ENCODE results near the gene DPP8. TPM values are rescaled to one million over a fixed set of nuclear protein-coding genes. Genes with fewer than 3 reads are reported as not detected.

Gene DPP8
- total RNA-seq, 1 experiment from 2014 or later, result 42.0 TPM

- Histone ChIP-seq H3K9ac (ENCODE audit: low read length) (no peak overlapping the region), H3K4me2 (ENCODE audit: low read depth, low read length, poor library complexity, severe bottlenecking) (no peak overlapping the region), H3K36me3 (ENCODE audit: insufficient read depth, low read length) (no peaks in the 10 kb centered on the region), H3K9me3 (ENCODE audit: low read length) (no peaks in the 10 kb centered on the region), H3K4me1 (ENCODE audit: low read length) (peaks cover 19% of the 10 kb centered on the region), H3K79me2 (ENCODE audit: low read length) (no peaks in the 10 kb centered on the region), H3K4me3 (ENCODE audit: low read length) (no peak overlapping the region), H3K27ac (ENCODE audit: low read length) (no peak overlapping the region), H2AFZ (ENCODE audit: low read length) (no peak overlapping the region), H3K9me2 (replicated peaks; ENCODE audit: insufficient read depth, low read length) (no peaks in the 10 kb centered on the region), H3K27me3 (ENCODE audit: low read length) (no peaks in the 10 kb centered on the region), H4K20me1 (ENCODE audit: insufficient read depth, low read depth, low read length) (no peaks in the 10 kb centered on the region)
- no peak for DNase-seq
Measured at GRCh38 chr15:65411465-65412071, 105.9 kb downstream of the DPP8 start.

DNA sequence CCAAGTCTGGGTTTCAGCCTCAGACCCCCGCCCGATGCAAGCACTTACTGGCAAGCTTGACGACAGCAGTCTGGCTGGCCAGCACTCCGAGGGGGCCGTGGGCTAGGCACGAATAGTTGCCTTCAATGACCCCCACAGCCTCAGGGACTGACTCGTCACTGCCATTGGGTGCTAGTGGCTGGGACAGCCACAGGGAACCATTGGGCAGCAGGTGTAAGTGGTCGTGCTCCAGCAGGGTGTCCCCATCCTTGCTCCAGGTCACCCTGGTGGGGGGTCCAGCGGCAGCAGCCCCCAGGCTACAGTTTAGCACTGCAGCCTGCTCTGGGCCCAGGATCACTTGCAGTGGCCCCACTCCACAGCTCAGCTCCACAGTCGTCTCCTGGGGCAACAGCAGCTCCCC lies 106.5 kb downstream of the DPP8 start:
- no peak overlapping the region for H3K4me2 ChIP-seq (ENCODE audit: low read depth, low read length, poor library complexity, severe bottlenecking)
- H3K27me3 ChIP-seq (ENCODE audit: low read length), result no peaks in the 10 kb centered on the region
- no peaks in the 10 kb centered on the region for H3K9me3 ChIP-seq (ENCODE audit: low read length)
- peaks cover 19% of the 10 kb centered on the region for H3K4me1 ChIP-seq (ENCODE audit: low read length)
- DNase-seq, result no peak
- H3K9ac ChIP-seq (ENCODE audit: low read length), result no peak overlapping the region
- H3K4me3 ChIP-seq (ENCODE audit: low read length), result no peak overlapping the region
- no peaks in the 10 kb centered on the region for H4K20me1 ChIP-seq (ENCODE audit: insufficient read depth, low read depth, low read length)
- no peak overlapping the region for H3K27ac ChIP-seq (ENCODE audit: low read length)
- no peak overlapping the region for H2AFZ ChIP-seq (ENCODE audit: low read length)
- no peaks in the 10 kb centered on the region for H3K79me2 ChIP-seq (ENCODE audit: low read length)
- H3K9me2 ChIP-seq (replicated peaks; ENCODE audit: insufficient read depth, low read length), result no peaks in the 10 kb centered on the region
- no peaks in the 10 kb centered on the region for H3K36me3 ChIP-seq (ENCODE audit: insufficient read depth, low read length)

GRCh38 chr15:65410036-65410435 lies 107.5 kb downstream of the DPP8 start:
- Histone ChIP-seq H3K4me1 (ENCODE audit: low read length) (peaks cover 19% of the 10 kb centered on the region), H3K9ac (ENCODE audit: low read length) (no peak overlapping the region), H3K27ac (ENCODE audit: low read length) (no peak overlapping the region), H3K36me3 (ENCODE audit: insufficient read depth, low read length) (no peaks in the 10 kb centered on the region), H3K4me2 (ENCODE audit: low read depth, low read length, poor library complexity, severe bottlenecking) (no peak overlapping the region), H3K79me2 (ENCODE audit: low read length) (no peaks in the 10 kb centered on the region), H3K4me3 (ENCODE audit: low read length) (no peak overlapping the region), H4K20me1 (ENCODE audit: insufficient read depth, low read depth, low read length) (no peaks in the 10 kb centered on the region), H3K9me2 (replicated peaks; ENCODE audit: insufficient read depth, low read length) (no peaks in the 10 kb centered on the region), H3K27me3 (ENCODE audit: low read length) (no peaks in the 10 kb centered on the region), H2AFZ (ENCODE audit: low read length) (no peak overlapping the region), H3K9me3 (ENCODE audit: low read length) (no peaks in the 10 kb centered on the region)
- DNase-seq, result no peak

GRCh38 chr15:65409036-65409631 lies 108.4 kb downstream of the DPP8 start:
- no peaks in the 10 kb centered on the region for H3K36me3 ChIP-seq (ENCODE audit: insufficient read depth, low read length)
- no peak overlapping the region for H2AFZ ChIP-seq (ENCODE audit: low read length)
- H3K9ac ChIP-seq (ENCODE audit: low read length), result 0 out of 2 replicates have a peak overlapping the region, but pooled peaks have one; percentile 0
- H3K4me3 ChIP-seq (ENCODE audit: low read length), result peak overlapping the region; percentile 22; the same call in 1 of the 2 replicates
- no peaks in the 10 kb centered on the region for H3K79me2 ChIP-seq (ENCODE audit: low read length)
- H3K4me2 ChIP-seq (ENCODE audit: low read depth, low read length, poor library complexity, severe bottlenecking), result peak overlapping the region; percentile 42
- H3K4me1 ChIP-seq (ENCODE audit: low read length), result peaks cover 19% of the 10 kb centered on the region
- no peaks in the 10 kb centered on the region for H3K9me3 ChIP-seq (ENCODE audit: low read length)
- no peaks in the 10 kb centered on the region for H3K9me2 ChIP-seq (replicated peaks; ENCODE audit: insufficient read depth, low read length)
- H3K27me3 ChIP-seq (ENCODE audit: low read length), result no peaks in the 10 kb centered on the region
- DNase-seq, result peak; percentile 59
- H3K27ac ChIP-seq (ENCODE audit: low read length), result no peak overlapping the region
- no peaks in the 10 kb centered on the region for H4K20me1 ChIP-seq (ENCODE audit: insufficient read depth, low read depth, low read length)

- Histone ChIP-seq H3K27me3 (ENCODE audit: low read length) (no peaks in the 10 kb centered on the region), H3K9me2 (replicated peaks; ENCODE audit: insufficient read depth, low read length) (no peaks in the 10 kb centered on the region), H3K27ac (ENCODE audit: low read length) (no peak overlapping the region), H2AFZ (ENCODE audit: low read length) (no peak overlapping the region), H3K36me3 (ENCODE audit: insufficient read depth, low read length) (no peaks in the 10 kb centered on the region), H3K4me2 (ENCODE audit: low read depth, low read length, poor library complexity, severe bottlenecking) (no peak overlapping the region), H3K9ac (ENCODE audit: low read length) (no peak overlapping the region), H3K79me2 (ENCODE audit: low read length) (no peaks in the 10 kb centered on the region), H3K4me3 (ENCODE audit: low read length) (no peak overlapping the region), H3K9me3 (ENCODE audit: low read length) (no peaks in the 10 kb centered on the region), H4K20me1 (ENCODE audit: insufficient read depth, low read depth, low read length) (no peaks in the 10 kb centered on the region), H3K4me1 (ENCODE audit: low read length) (peaks cover 19% of the 10 kb centered on the region)
- DNase-seq, result no peak
Measured at GRCh38 chr15:65408324-65409035, 109.0 kb downstream of the DPP8 start.

GRCh38 chr15:65406424-65407000 lies 111.0 kb downstream of the DPP8 start:
- Histone ChIP-seq H2AFZ (ENCODE audit: low read length) (no peak overlapping the region), H3K79me2 (ENCODE audit: low read length) (no peaks in the 10 kb centered on the region), H3K4me1 (ENCODE audit: low read length) (peaks cover 19% of the 10 kb centered on the region), H3K9me2 (replicated peaks; ENCODE audit: insufficient read depth, low read length) (no peaks in the 10 kb centered on the region), H3K9me3 (ENCODE audit: low read length) (no peaks in the 10 kb centered on the region), H3K27ac (ENCODE audit: low read length) (no peak overlapping the region), H3K9ac (ENCODE audit: low read length) (no peak overlapping the region), H3K36me3 (ENCODE audit: insufficient read depth, low read length) (no peaks in the 10 kb centered on the region), H3K27me3 (ENCODE audit: low read length) (no peaks in the 10 kb centered on the region), H3K4me3 (ENCODE audit: low read length) (no peak overlapping the region), H4K20me1 (ENCODE audit: insufficient read depth, low read depth, low read length) (no peaks in the 10 kb centered on the region), H3K4me2 (ENCODE audit: low read depth, low read length, poor library complexity, severe bottlenecking) (no peak overlapping the region)
- DNase-seq, result no peak

DNA sequence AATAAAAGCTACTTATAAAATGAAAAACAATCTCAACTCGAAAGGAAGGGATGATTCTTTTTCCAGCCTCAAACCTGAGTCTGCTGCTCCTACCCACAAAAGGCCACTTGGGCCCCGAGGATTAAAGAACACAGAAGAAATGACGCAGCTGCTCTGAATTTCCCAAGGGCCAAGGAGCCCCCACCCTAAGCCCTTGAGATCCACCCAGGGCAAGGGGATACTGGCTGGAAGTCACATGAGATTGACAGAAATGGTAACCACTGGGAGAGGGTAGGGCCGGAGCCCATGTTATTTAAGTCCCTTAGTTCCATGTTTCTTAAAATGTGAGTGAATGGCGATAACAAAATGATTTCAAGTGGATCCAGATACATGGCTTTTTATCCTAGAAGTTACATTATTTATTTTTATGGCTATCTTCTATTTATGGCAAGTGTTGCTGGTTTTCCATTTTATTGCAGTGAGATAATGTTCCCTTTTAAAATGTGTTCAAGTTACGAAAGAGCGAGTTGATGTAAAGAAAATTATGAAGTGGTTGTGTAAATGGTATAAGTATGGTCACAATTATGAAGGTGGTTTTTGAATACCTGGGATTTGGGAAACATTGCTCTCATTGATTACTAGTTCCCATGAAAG lies 111.6 kb downstream of the DPP8 start:
- H3K79me2 ChIP-seq (ENCODE audit: low read length), result no peaks in the 10 kb centered on the region
- H3K36me3 ChIP-seq (ENCODE audit: insufficient read depth, low read length), result no peaks in the 10 kb centered on the region
- no peaks in the 10 kb centered on the region for H3K9me2 ChIP-seq (replicated peaks; ENCODE audit: insufficient read depth, low read length)
- no peak overlapping the region for H3K27ac ChIP-seq (ENCODE audit: low read length)
- H3K27me3 ChIP-seq (ENCODE audit: low read length), result no peaks in the 10 kb centered on the region
- no peaks in the 10 kb centered on the region for H3K9me3 ChIP-seq (ENCODE audit: low read length)
- H3K4me3 ChIP-seq (ENCODE audit: low read length), result no peak overlapping the region
- H3K4me2 ChIP-seq (ENCODE audit: low read depth, low read length, poor library complexity, severe bottlenecking), result no peak overlapping the region
- no peak overlapping the region for H3K9ac ChIP-seq (ENCODE audit: low read length)
- H4K20me1 ChIP-seq (ENCODE audit: insufficient read depth, low read depth, low read length), result no peaks in the 10 kb centered on the region
- no peak for DNase-seq
- peaks cover 22% of the 10 kb centered on the region for H3K4me1 ChIP-seq (ENCODE audit: low read length)
- H2AFZ ChIP-seq (ENCODE audit: low read length), result no peak overlapping the region

Measured in Karpas-422 (cell line).